Neural cell (in vitro differentiated cells): Measurements from ENCODE around the gene NARF. TPM values are rescaled to one million over a fixed set of nuclear protein-coding genes. Genes with fewer than 3 reads are reported as not detected.

ENCODE experiments used
- H2AFZ ChIP-seq: fragments of 200-600, 300-800 bp; sonication (generic), shearing (Covaris generic); 2 replicates; pipeline ENCODE4 v1.6.0; 2014; ENCODE audit warnings: low read depth, mild to moderate bottlenecking, antibody characterized with exemption, low read length, moderate library complexity
- H3F3A ChIP-seq: fragments of 200-600 bp; shearing (Covaris generic); 2 replicates; pipeline ENCODE4 v1.6.1; 2016; ENCODE audit warnings: mild to moderate bottlenecking, moderate library complexity, mixed read lengths, antibody characterized with exemption, low read length; ENCODE audit not compliant: insufficient read depth, poor library complexity, severe bottlenecking
- H3K27ac ChIP-seq: fragments of 200-600, 300-800 bp; sonication (generic), shearing (Covaris generic); 2 replicates; pipeline ENCODE4 v1.5.1; 2014; ENCODE audit warnings: mild to moderate bottlenecking, low read length, moderate library complexity
- H3K27me3 ChIP-seq: fragments of 300-800, 200-600 bp; sonication (generic), shearing (Covaris generic); 2 replicates; pipeline ENCODE4 v1.6.0; 2014; ENCODE audit warnings: mild to moderate bottlenecking, low read depth, low read length, moderate library complexity; ENCODE audit not compliant: insufficient read depth
- H3K36me3 ChIP-seq: fragments of 300-800, 200-600 bp; sonication (generic), shearing (Covaris generic); 2 replicates; pipeline ENCODE4 v1.5.1; 2014; ENCODE audit warnings: mild to moderate bottlenecking, antibody characterized with exemption, low read length, moderate library complexity; ENCODE audit not compliant: insufficient read depth
- H3K4me2 ChIP-seq: fragments of 300-800, 200-600 bp; sonication (generic), shearing (Covaris generic); 2 replicates; pipeline ENCODE4 v1.6.0; 2014; ENCODE audit warnings: mild to moderate bottlenecking, low read length
- H3K4me3 ChIP-seq: fragments of 300-800, 200-600 bp; sonication (generic), shearing (Covaris generic); 2 replicates; pipeline ENCODE4 v1.5.1; 2014; ENCODE audit warnings: mild to moderate bottlenecking, low read length, moderate library complexity
- H3K79me2 ChIP-seq: fragments of 200-600 bp; shearing (Covaris generic); replicated peaks from 2 replicates; pipeline ENCODE4 v1.6.0; 2014; ENCODE audit warnings: mild to moderate bottlenecking, low read length, moderate library complexity; ENCODE audit not compliant: insufficient read depth
- H3K9ac ChIP-seq: fragments of 300-800, 200-600 bp; sonication (generic), shearing (Covaris generic); 2 replicates; pipeline ENCODE4 v1.6.1; 2016; ENCODE audit warnings: mild to moderate bottlenecking, low read length, mixed read lengths
- H3K9me2 ChIP-seq: fragments of 200-600 bp; shearing (Covaris generic); 2 replicates; pipeline ENCODE4 v1.6.1; 2016; ENCODE audit warnings: mild to moderate bottlenecking, low read length, mixed read lengths; ENCODE audit not compliant: insufficient read depth
- H3K9me3 ChIP-seq: fragments of 200-600, 300-800 bp; sonication (generic), shearing (Covaris generic); 2 replicates; pipeline ENCODE4 v1.6.1; 2016; ENCODE audit warnings: mild to moderate bottlenecking, mixed run types, low read length, moderate library complexity, mixed read lengths
- H4K20me1 ChIP-seq: fragments of 200-600 bp; shearing (Covaris generic); 2 replicates; pipeline ENCODE4 v1.6.1; 2016; ENCODE audit warnings: mild to moderate bottlenecking, mixed run types; ENCODE audit not compliant: insufficient read depth
- EP300 ChIP-seq: fragments of 450-650 bp; conservative IDR thresholded peaks from 2 replicates; pipeline ENCODE4 v1.6.1; 2014; ENCODE audit warnings: antibody characterized with exemption, mild to moderate bottlenecking, moderate library complexity; ENCODE audit not compliant: poor library complexity, severe bottlenecking
- EZH2 ChIP-seq: fragments of 200-600, 300-800 bp; shearing (Covaris generic), sonication (generic); IDR thresholded peaks from 2 replicates; pipeline ENCODE4 v1.6.1; 2014; ENCODE audit warnings: antibody characterized with exemption, low read length, borderline replicate concordance, mild to moderate bottlenecking; ENCODE audit not compliant: insufficient read depth, poor library complexity, severe bottlenecking
- MXI1 ChIP-seq: fragments of 450-650 bp; conservative IDR thresholded peaks from 2 replicates; pipeline ENCODE4 v1.6.1; 2014; ENCODE audit warnings: antibody characterized with exemption, mild to moderate bottlenecking; ENCODE audit not compliant: poor library complexity, severe bottlenecking
- POLR2AphosphoS5 ChIP-seq: IDR thresholded peaks from 2 replicates; pipeline ENCODE4 v1.6.1; 2012
- RAD21 ChIP-seq: fragments of 450-650 bp; conservative IDR thresholded peaks from 2 replicates; pipeline ENCODE4 v1.6.1; 2014; ENCODE audit warnings: antibody characterized with exemption, mild to moderate bottlenecking, moderate library complexity
- SMC3 ChIP-seq: fragments of 450-650 bp; conservative IDR thresholded peaks from 2 replicates; pipeline ENCODE4 v1.6.1; 2014; ENCODE audit warnings: antibody characterized with exemption, mild to moderate bottlenecking, moderate library complexity; ENCODE audit not compliant: poor library complexity
- TAF1 ChIP-seq: IDR thresholded peaks from 2 replicates; pipeline ENCODE4 v1.6.1; 2012; ENCODE audit warnings: low read depth
- polyA plus RNA-seq: library from polyadenylated mRNA; depleted of rRNA; stranded (reverse); fragments of >200 nt; gene quantifications from 2 replicates; pipeline ENCODE4 v1.2.3, GENCODE V29; 2014
- TF ChIP-seq, protein P1 (sequence below): fragments of 450-650 bp; IDR thresholded peaks from 2 replicates; pipeline ENCODE4 v1.5.1; 2014; ENCODE audit warnings: antibody characterized with exemption, mild to moderate bottlenecking, moderate library complexity; ENCODE audit not compliant: poor library complexity, severe bottlenecking
- TF ChIP-seq, protein P2 (sequence below): IDR thresholded peaks from 2 replicates; pipeline ENCODE4 v1.6.1; 2012; ENCODE audit warnings: borderline replicate concordance

NARF gene
- polyA plus RNA-seq, 1 donor from 2014 or later = 243 TPM

GRCh38 chr17:82424001-82424862 lies 34.3 kb upstream of the NARF start:
- Histone ChIP-seq H3K36me3 (no peaks in the 10 kb centered on the region), H4K20me1 (no peaks in the 10 kb centered on the region)

GRCh38 chr17:82424863-82425159 lies 33.7 kb upstream of the NARF start:
- Histone ChIP-seq H4K20me1 (no peaks in the 10 kb centered on the region), H3K9me2 (no peaks in the 10 kb centered on the region), H3K4me2 (no peak overlapping the region), H3K27ac (no peak overlapping the region), H3K36me3 (no peaks in the 10 kb centered on the region), H3K9ac (no peak overlapping the region), H3F3A (no peaks in the 10 kb centered on the region), H3K27me3 (no peaks in the 10 kb centered on the region), H3K4me3 (no peak overlapping the region), H3K9me3 (no peaks in the 10 kb centered on the region), H2AFZ (no peak overlapping the region), H3K79me2 (no peaks in the 10 kb centered on the region)
- TF ChIP-seq, protein P1, sequence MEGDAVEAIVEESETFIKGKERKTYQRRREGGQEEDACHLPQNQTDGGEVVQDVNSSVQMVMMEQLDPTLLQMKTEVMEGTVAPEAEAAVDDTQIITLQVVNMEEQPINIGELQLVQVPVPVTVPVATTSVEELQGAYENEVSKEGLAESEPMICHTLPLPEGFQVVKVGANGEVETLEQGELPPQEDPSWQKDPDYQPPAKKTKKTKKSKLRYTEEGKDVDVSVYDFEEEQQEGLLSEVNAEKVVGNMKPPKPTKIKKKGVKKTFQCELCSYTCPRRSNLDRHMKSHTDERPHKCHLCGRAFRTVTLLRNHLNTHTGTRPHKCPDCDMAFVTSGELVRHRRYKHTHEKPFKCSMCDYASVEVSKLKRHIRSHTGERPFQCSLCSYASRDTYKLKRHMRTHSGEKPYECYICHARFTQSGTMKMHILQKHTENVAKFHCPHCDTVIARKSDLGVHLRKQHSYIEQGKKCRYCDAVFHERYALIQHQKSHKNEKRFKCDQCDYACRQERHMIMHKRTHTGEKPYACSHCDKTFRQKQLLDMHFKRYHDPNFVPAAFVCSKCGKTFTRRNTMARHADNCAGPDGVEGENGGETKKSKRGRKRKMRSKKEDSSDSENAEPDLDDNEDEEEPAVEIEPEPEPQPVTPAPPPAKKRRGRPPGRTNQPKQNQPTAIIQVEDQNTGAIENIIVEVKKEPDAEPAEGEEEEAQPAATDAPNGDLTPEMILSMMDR = no peak
- TF ChIP-seq POLR2AphosphoS5 = no peak
- TF ChIP-seq SMC3 = no peak
- TF ChIP-seq EZH2 = no peak
- TF ChIP-seq RAD21 = no peak
- TF ChIP-seq, protein P2, sequence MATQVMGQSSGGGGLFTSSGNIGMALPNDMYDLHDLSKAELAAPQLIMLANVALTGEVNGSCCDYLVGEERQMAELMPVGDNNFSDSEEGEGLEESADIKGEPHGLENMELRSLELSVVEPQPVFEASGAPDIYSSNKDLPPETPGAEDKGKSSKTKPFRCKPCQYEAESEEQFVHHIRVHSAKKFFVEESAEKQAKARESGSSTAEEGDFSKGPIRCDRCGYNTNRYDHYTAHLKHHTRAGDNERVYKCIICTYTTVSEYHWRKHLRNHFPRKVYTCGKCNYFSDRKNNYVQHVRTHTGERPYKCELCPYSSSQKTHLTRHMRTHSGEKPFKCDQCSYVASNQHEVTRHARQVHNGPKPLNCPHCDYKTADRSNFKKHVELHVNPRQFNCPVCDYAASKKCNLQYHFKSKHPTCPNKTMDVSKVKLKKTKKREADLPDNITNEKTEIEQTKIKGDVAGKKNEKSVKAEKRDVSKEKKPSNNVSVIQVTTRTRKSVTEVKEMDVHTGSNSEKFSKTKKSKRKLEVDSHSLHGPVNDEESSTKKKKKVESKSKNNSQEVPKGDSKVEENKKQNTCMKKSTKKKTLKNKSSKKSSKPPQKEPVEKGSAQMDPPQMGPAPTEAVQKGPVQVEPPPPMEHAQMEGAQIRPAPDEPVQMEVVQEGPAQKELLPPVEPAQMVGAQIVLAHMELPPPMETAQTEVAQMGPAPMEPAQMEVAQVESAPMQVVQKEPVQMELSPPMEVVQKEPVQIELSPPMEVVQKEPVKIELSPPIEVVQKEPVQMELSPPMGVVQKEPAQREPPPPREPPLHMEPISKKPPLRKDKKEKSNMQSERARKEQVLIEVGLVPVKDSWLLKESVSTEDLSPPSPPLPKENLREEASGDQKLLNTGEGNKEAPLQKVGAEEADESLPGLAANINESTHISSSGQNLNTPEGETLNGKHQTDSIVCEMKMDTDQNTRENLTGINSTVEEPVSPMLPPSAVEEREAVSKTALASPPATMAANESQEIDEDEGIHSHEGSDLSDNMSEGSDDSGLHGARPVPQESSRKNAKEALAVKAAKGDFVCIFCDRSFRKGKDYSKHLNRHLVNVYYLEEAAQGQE = no peak
- TF ChIP-seq EP300 = no peak
- no peak for TF ChIP-seq MXI1
- TF ChIP-seq TAF1 = no peak

More at GRCh38 chr17:82424001-82424862, 34.3 kb upstream of the NARF start:
- no peaks in the 10 kb centered on the region for H3K27me3 ChIP-seq
- no peaks in the 10 kb centered on the region for H3K9me3 ChIP-seq
- H3K4me2 ChIP-seq = no peak overlapping the region
- no peaks in the 10 kb centered on the region for H3K9me2 ChIP-seq
- no peak overlapping the region for H3K4me3 ChIP-seq
- TF ChIP-seq SMC3 = no peak
- TF ChIP-seq, protein P1 = peak; percentile 23
- H3K79me2 ChIP-seq = no peaks in the 10 kb centered on the region
- H3F3A ChIP-seq = no peaks in the 10 kb centered on the region
- no peak overlapping the region for H3K27ac ChIP-seq
- H3K9ac ChIP-seq = no peak overlapping the region
- no peak overlapping the region for H2AFZ ChIP-seq
